ENCODE results near the gene PARD3B. TPM values are rescaled to one million over a fixed set of nuclear protein-coding genes. Genes with fewer than 3 reads are reported as not detected.

PARD3B gene
- polyA plus RNA-seq, 3 donors: not detected

- H3K27ac Mint-ChIP-seq: no peak overlapping the region
- no peaks in the 10 kb centered on the region for H3K36me3 Mint-ChIP-seq
- H3K4me3 ChIP-seq (replicated peaks in 1 of 3; ENCODE audit: low read depth in 2 of 3, low read length in 3 of 3): no peak overlapping the region
- WGBS (ENCODE audit: insufficient coverage): 88% methylated on average over 2 of the region's 4 CpGs
- no peak overlapping the region for H3K4me3 Mint-ChIP-seq
- no peaks in the 10 kb centered on the region for H3K27me3 ChIP-seq (ENCODE audit: control insufficient read depth in 2 of 2, insufficient read depth in 2 of 2, low read length in 2 of 2)
- H3K27ac ChIP-seq (ENCODE audit: low read depth in 1 of 2, low read length in 2 of 2): no peak overlapping the region
- no peak overlapping the region for H2AFZ ChIP-seq (ENCODE audit: insufficient read depth, low read depth, low read length, poor library complexity, severe bottlenecking)
- H3K27me3 Mint-ChIP-seq (ENCODE audit: low read depth in 3 of 3): no peaks in the 10 kb centered on the region
- no peaks in the 10 kb centered on the region for H3K4me1 Mint-ChIP-seq
- peaks cover 0 to 7% (median 3%) of the 10 kb centered on the region in 7 donors for H3K9me3 Mint-ChIP-seq
- H3K4me2 ChIP-seq (replicated peaks; ENCODE audit: extremely low read depth, low read length, poor library complexity, severe bottlenecking): no peak overlapping the region
- H3K9ac ChIP-seq (ENCODE audit: insufficient read depth, low read length, poor library complexity, severe bottlenecking): no peak overlapping the region
- TF ChIP-seq CTCF (IDR thresholded peaks at IDR 0.05): no peak
- intact Hi-C loops (cut with micrococcal nuclease): no loop called here
- H3K36me3 ChIP-seq (replicated peaks in 1 of 2; ENCODE audit: control insufficient read depth in 1 of 2, insufficient read depth in 2 of 2, low read length in 2 of 2): no peaks in the 10 kb centered on the region
- H3K79me2 ChIP-seq (ENCODE audit: insufficient read depth, low read length): no peaks in the 10 kb centered on the region
- H3K4me1 ChIP-seq (ENCODE audit: control insufficient read depth in 1 of 2, insufficient read depth in 2 of 2, low read length in 2 of 2): no peaks in the 10 kb centered on the region
- no peaks in the 10 kb centered on the region for H3K9me3 ChIP-seq (replicated peaks in 1 of 2; ENCODE audit: control insufficient read depth in 1 of 2, insufficient read depth in 1 of 2, low read length in 2 of 2)
- no peak for DNase-seq
- no peaks in the 10 kb centered on the region for H4K20me1 ChIP-seq (ENCODE audit: insufficient read depth, low read length)
Measured at GRCh38 chr2:205424326-205424725, 879.1 kb downstream of the PARD3B start.

GRCh38 chr2:205425102-205425501 lies 879.8 kb downstream of the PARD3B start:
- H3K4me3 Mint-ChIP-seq: no peak overlapping the region
- no peaks in the 10 kb centered on the region for H3K36me3 Mint-ChIP-seq
- H2AFZ ChIP-seq (ENCODE audit: insufficient read depth, low read depth, low read length, poor library complexity, severe bottlenecking): no peak overlapping the region
- H3K27me3 Mint-ChIP-seq (ENCODE audit: low read depth in 3 of 3): no peaks in the 10 kb centered on the region
- no peak overlapping the region for H3K9ac ChIP-seq (ENCODE audit: insufficient read depth, low read length, poor library complexity, severe bottlenecking)
- DNase-seq: no peak
- H3K27ac Mint-ChIP-seq: no peak overlapping the region
- no peaks in the 10 kb centered on the region for H3K9me3 ChIP-seq (replicated peaks in 1 of 2; ENCODE audit: control insufficient read depth in 1 of 2, insufficient read depth in 1 of 2, low read length in 2 of 2)
- H4K20me1 ChIP-seq (ENCODE audit: insufficient read depth, low read length): no peaks in the 10 kb centered on the region
- no peaks in the 10 kb centered on the region for H3K36me3 ChIP-seq (replicated peaks in 1 of 2; ENCODE audit: control insufficient read depth in 1 of 2, insufficient read depth in 2 of 2, low read length in 2 of 2)
- H3K4me1 ChIP-seq (ENCODE audit: control insufficient read depth in 1 of 2, insufficient read depth in 2 of 2, low read length in 2 of 2): no peaks in the 10 kb centered on the region
- H3K4me2 ChIP-seq (replicated peaks; ENCODE audit: extremely low read depth, low read length, poor library complexity, severe bottlenecking): no peak overlapping the region
- H3K27me3 ChIP-seq (ENCODE audit: control insufficient read depth in 2 of 2, insufficient read depth in 2 of 2, low read length in 2 of 2): no peaks in the 10 kb centered on the region
- peaks cover 0 to 5% (median 3%) of the 10 kb centered on the region in 7 donors for H3K9me3 Mint-ChIP-seq
- intact Hi-C loops (cut with micrococcal nuclease): no loop called here
- no peak overlapping the region for H3K4me3 ChIP-seq (replicated peaks in 1 of 3; ENCODE audit: low read depth in 2 of 3, low read length in 3 of 3)
- no CpG with 5 or more reads among the region's 2 CpGs for WGBS (ENCODE audit: insufficient coverage)
- no peak for TF ChIP-seq CTCF (IDR thresholded peaks at IDR 0.05)
- H3K4me1 Mint-ChIP-seq: no peaks in the 10 kb centered on the region
- H3K27ac ChIP-seq (ENCODE audit: low read depth in 1 of 2, low read length in 2 of 2): no peak overlapping the region
- H3K79me2 ChIP-seq (ENCODE audit: insufficient read depth, low read length): no peaks in the 10 kb centered on the region

Measured in CD14-positive monocyte (primary cell).